SK-N-SH treated with all-trans-retinoic acid at 6 μM for 48 hours (cell line): ENCODE data around the gene OCIAD2.

Source experiments
- GLIS3 ChIP-seq: fragments of 250-450 bp; sonication (Bioruptor Pico); IDR thresholded peaks from 2 replicates; pipeline ENCODE4 v1.5.0; 2020; ENCODE audit warnings: mild to moderate bottlenecking, moderate library complexity
- PATZ1 ChIP-seq: fragments of 250-450 bp; sonication (Bioruptor Pico); IDR thresholded peaks from 2 replicates; pipeline ENCODE4 v1.8.0; 2020; ENCODE audit warnings: mild to moderate bottlenecking, moderate library complexity, borderline replicate concordance
- RARB ChIP-seq: fragments of 250-450 bp; sonication (Bioruptor Pico); IDR thresholded peaks from 2 replicates; pipeline ENCODE4 v1.8.0; 2021; ENCODE audit warnings: mild to moderate bottlenecking, moderate library complexity
- ZFP3 ChIP-seq: fragments of 250-450 bp; sonication (Bioruptor Pico); IDR thresholded peaks from 2 replicates; pipeline ENCODE4 v1.5.0; 2020; ENCODE audit warnings: mild to moderate bottlenecking, moderate library complexity

- TF ChIP-seq GLIS3 (no peak), PATZ1 (CRISPR knock-in tag) (no peak), RARB (no peak), ZFP3 (no peak)
These were observed 36.8 kb upstream of the OCIAD2 start for GRCh38 chr4:48943387-48943786.
